A172 (cell line): ENCODE results near the gene SEC14L5. TPM values are rescaled to one million over a fixed set of nuclear protein-coding genes. Genes with fewer than 3 reads are reported as not detected.

Experiments
- DNase-seq: peaks from one replicate; pipeline ENCODE4 v3.0.0-alpha.2; 2015; ENCODE audit warnings: low spot score
- total RNA-seq: library from RNA; depleted of rRNA; stranded (reverse); fragments of >200 nt; shearing (Covaris generic); gene quantifications from 2 replicates; pipeline ENCODE4 v1.2.3, GENCODE V29; 2014

SEC14L5 gene
- total RNA-seq, 1 experiment from 2014 or later: not detected

GRCh38 chr16:5011637-5012036, 53.5 kb downstream of the SEC14L5 start:
- DNase-seq: no peak

GRCh38 chr16:5012887-5013286, 54.8 kb downstream of the SEC14L5 start:
- DNase-seq: no peak

- no peak for DNase-seq
Observed at GRCh38 chr16:5015351-5015750, 57.2 kb downstream of the SEC14L5 start.

- no peak for DNase-seq
Observed at GRCh38 chr16:5015887-5016286, 57.8 kb downstream of the SEC14L5 start.

- DNase-seq: no peak
Observed at GRCh38 chr16:5016967-5017677, 59.0 kb downstream of the SEC14L5 start.

- no peak for DNase-seq
Observed at GRCh38 chr16:5017678-5017969, 59.5 kb downstream of the SEC14L5 start.

GRCh38 chr16:5018793-5019192, 60.7 kb downstream of the SEC14L5 start:
- DNase-seq: no peak

GRCh38 chr16:5019775-5020174, 61.6 kb downstream of the SEC14L5 start:
- no peak for DNase-seq

GRCh38 chr16:5020551-5020950, 62.4 kb downstream of the SEC14L5 start:
- no peak for DNase-seq

GRCh38 chr16:5022521-5022920, 64.4 kb downstream of the SEC14L5 start:
- DNase-seq: no peak

GRCh38 chr16:5024632-5025031, 66.5 kb downstream of the SEC14L5 start:
- DNase-seq: peak; percentile 72

- DNase-seq: no peak
Observed at GRCh38 chr16:5025171-5025632, 67.1 kb downstream of the SEC14L5 start.

GRCh38 chr16:5026664-5027063, 68.5 kb downstream of the SEC14L5 start:
- DNase-seq: no peak

GRCh38 chr16:5027086-5027485, 69.0 kb downstream of the SEC14L5 start:
- no peak for DNase-seq

GRCh38 chr16:5027575-5028235, 69.6 kb downstream of the SEC14L5 start:
- no peak for DNase-seq

GRCh38 chr16:5028950-5029475, 70.9 kb downstream of the SEC14L5 start:
- no peak for DNase-seq

GRCh38 chr16:5030251-5030870, 72.2 kb downstream of the SEC14L5 start:
- DNase-seq: no peak

- no peak for DNase-seq
Observed at GRCh38 chr16:5031601-5032000, 73.5 kb downstream of the SEC14L5 start.

GRCh38 chr16:5032748-5033167, 74.6 kb downstream of the SEC14L5 start:
- DNase-seq: no peak

GRCh38 chr16:5033256-5034166, 75.4 kb downstream of the SEC14L5 start, which contains the start of gene NAGPA:
Gene NAGPA, minus strand, starts transcription at chr16:5033935. Its CDS starts 21 bp downstream, at chr16:5033914.
- peak; percentile 72 for DNase-seq

GRCh38 chr16:5034167-5034523, 76.0 kb downstream of the SEC14L5 start:
- no peak for DNase-seq

- no peak for DNase-seq
Observed at GRCh38 chr16:5035909-5036227, 77.7 kb downstream of the SEC14L5 start.
